NCI-H2107 treated with DMSO at 0.1 percent for 48 hours (cell line): ENCODE results near the gene DGKD.
A peak's percentile ranks its signal among the peaks of the same experiment; 100 is the strongest.

Experiments used
- DNase-seq: peaks from one replicate; lab custom pipeline; 2025; ENCODE audit not compliant: unreplicated experiment; lab: John Stamatoyannopoulos, UW

DGKD gene, protein sequence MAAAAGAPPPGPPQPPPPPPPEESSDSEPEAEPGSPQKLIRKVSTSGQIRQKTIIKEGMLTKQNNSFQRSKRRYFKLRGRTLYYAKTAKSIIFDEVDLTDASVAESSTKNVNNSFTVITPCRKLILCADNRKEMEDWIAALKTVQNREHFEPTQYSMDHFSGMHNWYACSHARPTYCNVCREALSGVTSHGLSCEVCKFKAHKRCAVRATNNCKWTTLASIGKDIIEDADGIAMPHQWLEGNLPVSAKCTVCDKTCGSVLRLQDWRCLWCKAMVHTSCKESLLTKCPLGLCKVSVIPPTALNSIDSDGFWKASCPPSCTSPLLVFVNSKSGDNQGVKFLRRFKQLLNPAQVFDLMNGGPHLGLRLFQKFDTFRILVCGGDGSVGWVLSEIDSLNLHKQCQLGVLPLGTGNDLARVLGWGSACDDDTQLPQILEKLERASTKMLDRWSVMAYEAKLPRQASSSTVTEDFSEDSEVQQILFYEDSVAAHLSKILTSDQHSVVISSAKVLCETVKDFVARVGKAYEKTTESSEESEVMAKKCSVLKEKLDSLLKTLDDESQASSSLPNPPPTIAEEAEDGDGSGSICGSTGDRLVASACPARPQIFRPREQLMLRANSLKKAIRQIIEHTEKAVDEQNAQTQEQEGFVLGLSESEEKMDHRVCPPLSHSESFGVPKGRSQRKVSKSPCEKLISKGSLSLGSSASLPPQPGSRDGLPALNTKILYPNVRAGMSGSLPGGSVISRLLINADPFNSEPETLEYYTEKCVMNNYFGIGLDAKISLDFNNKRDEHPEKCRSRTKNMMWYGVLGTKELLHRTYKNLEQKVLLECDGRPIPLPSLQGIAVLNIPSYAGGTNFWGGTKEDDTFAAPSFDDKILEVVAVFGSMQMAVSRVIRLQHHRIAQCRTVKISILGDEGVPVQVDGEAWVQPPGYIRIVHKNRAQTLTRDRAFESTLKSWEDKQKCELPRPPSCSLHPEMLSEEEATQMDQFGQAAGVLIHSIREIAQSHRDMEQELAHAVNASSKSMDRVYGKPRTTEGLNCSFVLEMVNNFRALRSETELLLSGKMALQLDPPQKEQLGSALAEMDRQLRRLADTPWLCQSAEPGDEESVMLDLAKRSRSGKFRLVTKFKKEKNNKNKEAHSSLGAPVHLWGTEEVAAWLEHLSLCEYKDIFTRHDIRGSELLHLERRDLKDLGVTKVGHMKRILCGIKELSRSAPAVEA

DNA sequence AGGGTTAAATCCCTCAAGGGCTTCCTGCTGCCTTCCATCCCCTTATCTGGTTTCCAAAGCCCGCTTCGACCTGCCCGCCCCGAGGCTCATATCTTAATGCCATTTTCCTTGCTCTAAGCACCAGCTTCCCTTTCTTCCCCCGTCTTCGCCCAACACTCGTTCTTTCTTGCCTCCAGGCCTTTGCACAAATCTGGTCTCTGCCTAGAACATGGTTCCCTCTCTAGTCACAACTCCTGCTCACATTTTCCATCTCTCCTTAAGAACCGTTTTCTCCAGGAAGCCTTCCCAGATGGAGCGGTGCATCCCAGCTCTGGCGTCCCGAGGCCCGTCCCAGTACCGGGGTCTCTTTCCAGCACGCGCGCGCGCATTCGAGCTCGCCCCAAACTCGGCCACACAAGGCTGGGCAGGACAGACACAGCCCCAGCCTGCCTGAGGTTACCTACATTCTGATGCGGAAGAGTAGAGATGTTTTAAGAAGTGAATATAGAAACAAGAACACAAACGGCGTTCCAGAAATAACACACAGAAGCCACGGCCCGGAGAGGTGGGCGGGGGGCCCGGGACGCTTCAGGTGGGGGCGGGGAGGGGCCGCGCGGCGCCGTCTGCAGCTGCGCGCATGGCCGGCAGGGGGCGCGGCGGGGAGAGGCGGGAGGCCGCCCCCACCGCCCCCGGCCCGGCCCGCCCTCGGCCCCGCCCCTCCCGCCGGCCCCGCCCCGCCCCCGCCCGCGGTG is at the start of gene DGKD:
TSS of gene DGKD (plus strand) at position 726 of the 731 bp plus-strand sequence. CDS start 25 bp downstream, outside the sequence.
- DNase-seq = no peak

DNA sequence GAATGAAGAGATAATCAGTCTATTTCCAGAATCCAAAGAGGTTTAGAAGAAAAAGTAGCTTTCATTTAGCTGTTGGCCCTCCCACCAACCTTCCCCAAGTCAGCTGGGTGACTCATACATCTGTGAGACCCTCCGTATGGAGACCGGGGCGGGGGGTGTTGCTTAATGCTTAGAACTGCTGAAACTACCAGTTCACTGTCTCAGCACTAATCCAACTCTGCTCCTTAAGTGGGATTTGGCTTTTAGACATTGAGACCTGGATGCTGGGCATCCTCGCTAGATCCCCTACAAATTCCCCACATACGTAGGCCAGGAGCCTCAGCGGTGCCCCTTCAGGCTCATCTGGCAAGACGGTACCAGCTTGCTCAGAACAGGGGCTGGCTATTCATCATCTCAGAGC is 46.7 kb upstream of the DGKD start, which contains the start of gene SAG:
TSS of gene SAG (plus strand) at position 252 of the 400 bp plus-strand sequence. CDS start 1,374 bp downstream, outside the sequence.
- no peak for DNase-seq

DNA sequence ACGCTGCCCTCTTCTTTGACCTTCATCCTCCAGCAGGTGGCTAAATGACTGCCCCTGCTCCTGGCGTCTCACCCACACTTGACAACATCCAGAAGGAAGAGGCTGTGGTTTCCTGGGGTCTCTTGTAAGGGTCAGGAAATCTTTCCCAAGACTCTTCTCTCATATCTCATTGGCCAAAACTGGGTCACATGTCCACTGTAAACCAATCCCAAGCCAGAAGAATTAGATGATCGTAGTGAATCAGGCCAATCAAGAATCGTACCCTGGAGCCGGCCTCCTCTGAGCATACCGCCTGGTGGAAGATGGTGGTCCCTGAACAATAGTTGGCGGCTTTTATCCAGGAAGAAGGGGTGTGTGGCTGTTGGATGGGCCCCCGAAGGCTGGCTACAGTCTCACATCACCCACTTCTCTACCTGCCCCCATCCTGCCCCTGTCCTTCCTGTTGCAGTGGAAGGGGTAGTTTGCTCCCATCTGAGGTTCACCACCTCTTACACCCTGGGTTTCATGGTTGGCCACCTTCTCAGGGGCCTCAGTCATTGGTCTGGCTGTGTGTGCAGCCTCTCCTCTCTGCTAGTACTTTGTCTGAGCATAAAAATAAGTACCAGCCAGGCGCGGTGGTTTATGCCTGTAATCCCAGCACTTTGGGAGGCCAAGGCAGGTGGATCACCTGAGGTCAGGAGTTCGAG is 42.9 kb upstream of the DGKD start:
- DNase-seq = no peak

DNA sequence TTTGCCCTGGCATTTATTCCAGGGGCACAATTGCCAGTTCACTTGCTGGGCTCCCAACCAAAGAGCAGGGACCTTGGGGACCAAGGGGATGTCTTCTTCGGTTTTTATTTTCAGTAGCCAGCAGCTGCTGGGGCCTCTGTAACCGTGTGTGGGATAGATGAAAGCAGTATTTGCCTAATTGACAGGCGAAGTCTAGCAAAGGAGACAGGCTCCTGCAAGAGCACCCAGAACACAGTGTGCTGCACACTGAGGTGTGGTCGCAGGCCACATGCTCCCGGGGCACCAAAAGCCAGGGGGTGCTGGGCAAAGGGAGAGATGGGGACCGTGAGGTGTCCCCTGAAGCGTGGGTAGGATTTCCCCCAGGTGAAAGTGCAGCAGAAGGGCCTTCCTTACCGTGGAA is 41.4 kb upstream of the DGKD start:
- no peak for DNase-seq

DNA sequence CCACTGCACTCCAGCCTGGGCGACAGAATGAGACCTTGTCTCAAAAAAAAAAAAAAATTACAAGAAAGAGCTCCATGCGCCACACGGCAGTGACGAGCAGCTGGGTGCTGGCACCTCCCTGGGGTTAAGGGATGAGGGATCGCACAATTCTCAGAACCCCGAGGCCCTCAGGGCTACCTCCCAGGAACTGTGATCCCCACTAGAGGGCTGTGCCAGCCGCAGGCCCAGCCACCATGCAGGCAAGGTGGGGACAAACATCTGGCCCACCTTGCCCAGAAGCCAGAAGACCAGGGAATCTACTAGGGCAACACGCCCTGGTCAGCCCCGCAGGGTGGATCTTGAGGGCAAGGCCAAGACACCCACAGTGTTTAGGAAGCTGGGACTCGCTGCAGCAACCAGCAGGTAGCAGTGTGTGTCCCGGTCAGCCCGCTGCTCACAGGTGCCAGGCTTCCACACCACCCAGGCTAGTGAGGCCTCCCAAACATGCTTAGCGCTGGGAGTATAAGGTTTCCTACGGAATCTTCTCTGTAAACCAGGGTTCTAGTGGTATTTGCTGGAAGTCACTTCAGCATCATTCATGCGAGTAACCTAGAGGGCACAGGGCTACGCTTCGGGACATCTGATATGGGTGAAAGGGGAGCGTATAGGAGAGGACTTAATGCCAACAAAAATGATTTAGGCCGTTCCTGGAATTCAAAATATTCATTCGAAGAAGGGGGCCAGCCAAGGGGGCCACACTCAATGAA is 39.9 kb upstream of the DGKD start:
- DNase-seq = no peak

DNA sequence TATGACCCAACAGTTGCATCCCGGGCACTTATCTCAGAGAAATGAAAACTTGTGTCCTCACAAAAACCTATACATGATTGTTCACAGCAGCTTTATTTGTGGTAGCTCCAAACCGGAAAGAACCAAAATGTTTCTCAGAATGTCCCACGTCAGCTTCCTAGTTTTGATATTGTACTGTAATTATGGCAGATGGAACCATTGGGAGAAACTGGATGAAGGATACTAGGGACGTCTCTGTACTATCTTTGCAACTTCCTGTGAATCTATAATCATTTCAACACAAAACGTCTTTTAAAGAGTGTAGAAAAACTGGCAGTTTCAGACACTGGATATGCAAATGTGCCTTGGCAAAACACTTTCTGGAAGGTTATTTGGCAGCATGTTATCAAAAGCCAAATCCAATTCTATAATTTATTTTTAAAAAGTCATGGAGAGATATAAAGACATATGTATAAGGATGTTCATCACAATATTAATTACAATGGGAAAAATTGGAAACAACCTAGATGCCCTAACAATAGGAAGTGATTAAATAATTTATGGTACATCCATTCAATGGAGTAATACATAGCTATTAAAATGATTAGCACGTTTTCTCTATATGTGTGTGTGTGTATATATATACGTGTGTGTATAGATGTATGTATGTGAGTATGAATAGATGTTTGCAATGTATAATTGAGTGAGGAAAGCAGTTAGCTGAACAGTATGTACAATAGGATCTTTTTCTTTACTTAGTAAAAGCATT is 36.9 kb upstream of the DGKD start:
- DNase-seq = no peak

DNA sequence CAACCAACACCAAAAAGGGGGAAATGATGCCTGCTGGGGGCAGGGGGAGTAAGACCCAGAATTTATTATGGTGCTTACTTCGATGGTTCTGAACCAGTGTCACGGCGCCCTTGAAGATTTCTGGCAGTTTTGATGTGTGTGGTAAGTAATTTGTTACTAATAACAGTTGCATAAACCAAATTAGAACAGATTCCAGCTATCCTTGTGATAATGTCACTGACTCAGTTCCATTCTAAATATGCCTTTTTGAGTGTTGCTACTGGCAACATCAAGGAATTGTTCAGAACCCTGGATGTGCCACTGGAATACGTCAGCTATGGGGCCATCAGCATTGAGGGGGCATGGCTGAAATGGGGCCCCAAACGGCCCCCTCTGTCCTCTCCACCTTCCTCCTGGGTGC is 35.0 kb upstream of the DGKD start:
- no peak for DNase-seq

DNA sequence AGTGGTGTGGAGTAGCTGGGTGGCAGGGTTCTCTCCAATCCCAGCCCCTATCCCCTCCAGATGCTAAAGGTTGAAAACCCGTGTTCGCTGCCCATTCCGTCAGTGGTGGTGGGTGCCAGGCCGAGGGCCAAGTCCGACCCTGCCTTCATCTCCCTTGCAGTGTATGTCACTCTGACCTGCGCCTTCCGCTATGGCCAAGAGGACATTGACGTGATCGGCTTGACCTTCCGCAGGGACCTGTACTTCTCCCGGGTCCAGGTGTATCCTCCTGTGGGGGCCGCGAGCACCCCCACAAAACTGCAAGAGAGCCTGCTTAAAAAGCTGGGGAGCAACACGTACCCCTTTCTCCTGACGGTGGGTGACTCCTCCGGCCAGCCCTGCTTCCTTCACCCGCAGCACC is 33.8 kb upstream of the DGKD start:
- DNase-seq = no peak

DNA sequence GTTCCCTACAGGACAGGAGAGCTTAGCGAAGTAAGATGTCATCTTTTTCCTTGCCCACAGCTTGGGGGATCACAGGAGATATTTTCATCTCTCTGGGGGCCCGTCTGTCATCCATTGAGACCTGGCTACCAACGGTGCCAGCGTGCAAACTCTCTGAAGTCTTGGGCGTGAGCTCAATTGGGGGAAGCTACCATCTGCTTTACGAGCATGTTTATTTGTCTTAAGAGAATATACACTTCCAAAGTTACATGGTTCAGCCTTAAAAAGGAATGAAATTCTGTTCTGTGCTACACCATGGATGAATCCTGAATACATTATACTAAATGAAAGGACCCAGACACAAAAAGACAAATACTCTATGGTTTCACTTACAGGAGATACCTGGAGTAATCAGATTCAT is 33.1 kb upstream of the DGKD start:
- DNase-seq = no peak

DNA sequence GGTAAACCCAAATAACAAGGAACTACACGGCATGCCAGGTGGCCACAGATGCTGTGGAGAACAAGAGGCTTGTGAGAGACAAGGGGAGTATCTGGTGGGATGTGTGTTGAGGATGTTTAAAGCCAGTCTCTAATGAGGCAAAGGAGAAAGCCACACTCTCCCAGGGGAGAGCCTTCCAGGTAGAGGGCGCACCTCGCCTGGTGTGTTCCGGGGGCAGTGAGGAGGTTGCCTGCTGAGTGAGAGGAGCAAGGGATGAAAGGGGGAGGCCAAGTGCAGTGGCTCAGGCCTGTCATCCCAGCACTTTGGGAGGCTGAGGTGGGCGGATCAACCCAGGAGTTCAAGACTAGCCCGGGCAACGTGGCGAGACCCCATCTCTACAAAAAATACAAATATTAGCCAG is 30.4 kb upstream of the DGKD start:
- no peak for DNase-seq

DNA sequence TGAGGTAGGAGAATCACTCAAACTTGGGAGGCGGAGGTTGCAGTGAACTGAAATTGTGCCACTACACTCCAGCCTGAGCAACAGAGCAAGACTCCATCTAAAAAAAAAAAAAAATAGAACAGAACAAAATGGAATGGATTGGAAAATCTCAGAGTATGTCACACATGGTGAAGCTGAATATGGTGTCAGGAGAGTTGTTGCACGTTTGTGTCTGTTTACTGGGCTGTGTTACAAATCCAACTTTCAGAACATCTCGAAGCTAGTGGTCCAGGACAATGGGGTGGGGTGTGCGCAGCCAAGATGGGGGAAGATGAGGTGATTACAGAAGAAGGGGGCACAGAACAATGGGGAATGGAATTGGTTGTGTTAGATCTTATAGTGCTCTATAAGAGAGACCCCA is 29.0 kb upstream of the DGKD start:
- DNase-seq = no peak

DNA sequence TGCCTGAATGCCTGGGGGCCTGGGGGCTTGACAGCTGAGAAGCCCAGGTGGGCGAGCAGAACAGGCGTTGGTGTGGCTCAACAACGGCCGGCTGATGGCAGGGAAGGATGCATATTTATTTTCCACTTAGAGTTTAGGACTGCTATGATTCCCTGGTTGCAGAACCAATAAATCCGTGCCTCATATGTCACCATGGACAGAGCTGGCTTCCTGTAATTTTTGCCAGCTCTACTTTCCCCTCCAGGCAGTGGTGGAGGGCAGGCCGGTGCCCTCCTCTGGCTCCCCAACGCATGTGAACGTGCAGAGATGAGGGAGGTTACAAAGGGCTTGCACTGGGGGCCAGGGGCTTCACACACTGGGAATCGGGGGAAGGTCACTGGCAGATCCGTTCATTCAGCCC is 28.5 kb upstream of the DGKD start:
- DNase-seq = no peak

DNA sequence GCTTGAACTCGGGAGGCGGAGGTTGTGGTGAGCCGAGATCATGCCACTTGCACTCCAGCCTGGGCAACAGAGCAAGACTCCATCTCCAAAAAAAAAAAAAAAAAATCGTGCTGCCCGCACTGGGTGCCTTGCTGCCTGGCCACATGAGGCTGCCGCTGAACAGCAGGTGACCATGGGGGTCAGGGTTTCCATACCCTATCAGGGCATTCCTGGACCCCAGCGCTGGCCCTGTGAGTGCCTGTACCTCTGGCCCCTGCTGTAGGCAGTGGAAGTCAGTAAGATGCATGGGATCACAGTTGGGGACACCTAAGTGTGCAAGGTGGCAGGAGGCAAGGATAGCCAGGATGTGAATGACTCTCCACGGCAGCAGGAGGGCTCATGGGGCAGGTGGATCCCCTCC is 27.8 kb upstream of the DGKD start:
- DNase-seq = no peak

DNA sequence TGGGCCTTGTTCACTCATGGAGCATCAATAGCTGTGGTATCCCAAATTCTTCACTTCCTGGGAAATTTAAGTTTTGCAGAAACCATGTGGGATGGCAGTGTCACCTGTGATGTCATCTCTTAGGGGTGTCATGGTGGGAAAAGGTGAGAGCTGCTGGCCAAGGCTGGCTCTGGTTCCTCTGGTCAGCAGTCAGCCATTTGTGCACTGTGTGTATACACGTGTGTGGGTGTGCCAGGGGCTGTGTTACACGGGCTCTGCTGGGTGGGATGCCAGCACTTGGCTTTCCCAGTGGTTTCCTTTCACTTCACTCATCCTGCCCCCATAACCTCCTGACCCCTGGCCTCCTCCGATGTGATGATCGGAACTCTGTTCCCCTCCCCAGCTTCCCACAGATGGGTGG is 25.4 kb upstream of the DGKD start:
- DNase-seq = no peak

DNA sequence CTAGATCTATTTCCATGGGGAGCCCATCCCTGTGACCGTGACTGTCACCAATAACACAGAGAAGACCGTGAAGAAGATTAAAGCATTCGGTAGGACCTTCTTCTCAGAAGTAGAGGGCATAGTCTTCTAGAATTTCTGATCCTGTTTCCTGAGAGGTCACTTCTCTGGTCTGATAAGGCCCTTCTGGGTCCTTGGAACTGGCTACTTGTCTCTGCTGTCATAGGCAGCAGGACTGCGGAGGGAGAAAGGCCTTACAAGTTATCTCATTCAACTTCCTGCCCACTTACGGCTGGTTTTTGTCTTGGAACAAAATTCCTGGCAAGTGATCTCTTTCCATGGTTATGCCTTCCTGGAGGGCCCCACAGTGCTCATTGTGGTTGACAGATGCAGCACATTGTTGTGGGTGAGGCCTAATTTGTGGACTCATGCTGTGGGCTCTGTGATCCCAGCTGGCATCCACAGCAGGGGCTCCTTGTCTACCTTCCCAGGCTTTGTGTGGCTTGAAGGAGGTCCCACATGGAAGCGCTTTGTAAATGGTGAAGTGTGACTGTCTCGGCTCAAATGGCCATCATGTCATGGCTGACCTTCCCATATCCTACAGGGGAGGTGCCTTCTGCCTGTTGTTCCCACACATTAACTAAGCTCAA is 24.7 kb upstream of the DGKD start:
- peak; percentile 46 for DNase-seq

DNA sequence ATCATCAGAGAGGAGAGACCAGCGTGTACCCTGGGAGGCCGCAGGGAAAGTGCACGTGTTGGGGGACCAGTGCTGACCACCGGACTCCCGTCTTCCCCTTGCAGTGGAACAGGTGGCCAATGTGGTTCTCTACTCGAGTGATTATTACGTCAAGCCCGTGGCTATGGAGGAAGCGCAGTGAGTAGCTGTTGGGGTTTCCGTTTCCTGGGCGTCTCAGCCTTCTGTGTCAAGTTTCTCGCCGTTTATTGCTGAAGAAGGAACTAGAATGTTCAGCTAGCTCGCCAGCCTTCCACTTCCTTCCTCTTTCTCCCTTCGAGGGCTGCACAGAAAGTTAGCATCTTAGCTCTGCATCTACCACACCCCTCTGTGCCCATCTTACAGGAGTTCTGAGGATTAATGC is 22.8 kb upstream of the DGKD start:
- DNase-seq = no peak

DNA sequence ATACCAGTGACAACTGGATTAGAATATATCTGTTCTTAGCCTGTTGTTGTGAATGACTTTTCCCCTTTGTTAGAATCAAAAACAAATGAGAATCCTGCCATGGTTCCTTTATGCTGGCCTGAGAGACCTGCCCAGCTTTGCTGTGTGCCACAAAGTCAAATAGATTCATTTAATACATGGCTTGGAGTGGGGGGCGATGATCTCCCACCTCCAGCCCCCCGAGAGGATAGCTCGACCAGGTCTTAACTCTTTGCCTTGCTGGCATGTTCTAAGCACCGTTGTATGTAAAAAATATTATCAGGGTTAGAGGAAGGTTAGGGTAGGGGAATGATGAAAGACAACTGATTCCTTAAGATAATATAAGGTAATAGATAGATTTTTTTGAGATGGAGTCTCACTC is 22.2 kb upstream of the DGKD start:
- no peak for DNase-seq

DNA sequence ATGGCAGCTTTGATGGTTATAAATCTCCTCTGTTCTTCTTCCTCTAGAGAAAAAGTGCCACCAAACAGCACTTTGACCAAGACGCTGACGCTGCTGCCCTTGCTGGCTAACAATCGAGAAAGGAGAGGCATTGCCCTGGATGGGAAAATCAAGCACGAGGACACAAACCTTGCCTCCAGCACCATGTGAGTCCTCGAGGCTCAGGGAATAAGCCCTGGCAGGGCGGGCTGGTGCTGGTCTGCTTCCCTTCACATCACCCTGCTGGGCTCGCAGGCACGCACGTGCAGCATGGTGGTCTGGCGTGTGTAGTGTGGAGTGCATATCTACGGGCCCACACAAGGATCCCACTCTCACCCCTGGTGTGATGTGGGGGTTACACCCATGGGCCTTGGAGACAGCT is 19.4 kb upstream of the DGKD start:
- DNase-seq = no peak
